ENCODE results near the gene SPRY2.

The SPRY2 gene

GRCh38 chr13:80342471-80343371 lies 1.8 kb upstream of the SPRY2 start:
- H3K4me1 ChIP-seq (ENCODE audit: insufficient read depth, low read length, poor library complexity, severe bottlenecking) = peaks cover 22% of the 10 kb centered on the region
- H3F3A ChIP-seq (ENCODE audit: low read depth) = no peaks in the 10 kb centered on the region
- no peaks in the 10 kb centered on the region for H3K36me3 ChIP-seq (ENCODE audit: insufficient read depth, low read length)
- TF ChIP-seq EZH2phosphoT487 (IDR thresholded peaks at IDR 0.05; ENCODE audit: borderline replicate concordance) = no peak
- TF ChIP-seq, protein P1, sequence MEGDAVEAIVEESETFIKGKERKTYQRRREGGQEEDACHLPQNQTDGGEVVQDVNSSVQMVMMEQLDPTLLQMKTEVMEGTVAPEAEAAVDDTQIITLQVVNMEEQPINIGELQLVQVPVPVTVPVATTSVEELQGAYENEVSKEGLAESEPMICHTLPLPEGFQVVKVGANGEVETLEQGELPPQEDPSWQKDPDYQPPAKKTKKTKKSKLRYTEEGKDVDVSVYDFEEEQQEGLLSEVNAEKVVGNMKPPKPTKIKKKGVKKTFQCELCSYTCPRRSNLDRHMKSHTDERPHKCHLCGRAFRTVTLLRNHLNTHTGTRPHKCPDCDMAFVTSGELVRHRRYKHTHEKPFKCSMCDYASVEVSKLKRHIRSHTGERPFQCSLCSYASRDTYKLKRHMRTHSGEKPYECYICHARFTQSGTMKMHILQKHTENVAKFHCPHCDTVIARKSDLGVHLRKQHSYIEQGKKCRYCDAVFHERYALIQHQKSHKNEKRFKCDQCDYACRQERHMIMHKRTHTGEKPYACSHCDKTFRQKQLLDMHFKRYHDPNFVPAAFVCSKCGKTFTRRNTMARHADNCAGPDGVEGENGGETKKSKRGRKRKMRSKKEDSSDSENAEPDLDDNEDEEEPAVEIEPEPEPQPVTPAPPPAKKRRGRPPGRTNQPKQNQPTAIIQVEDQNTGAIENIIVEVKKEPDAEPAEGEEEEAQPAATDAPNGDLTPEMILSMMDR (conservative IDR thresholded peaks at IDR 0.05; ENCODE audit: low read length) = peak; percentile 77
- no peaks in the 10 kb centered on the region for H3K9me3 ChIP-seq (ENCODE audit: insufficient read depth, low read depth, low read length)
- peaks cover 30% of the 10 kb centered on the region for H3K79me2 ChIP-seq (ENCODE audit: insufficient read depth, low read length)
- no peaks in the 10 kb centered on the region for H3K27me3 ChIP-seq (ENCODE audit: insufficient read depth, low read length, poor library complexity, severe bottlenecking)
- peak overlapping the region; percentile 87 for H3K4me2 ChIP-seq (ENCODE audit: low read depth, low read length, poor library complexity, severe bottlenecking)
- peak overlapping the region; percentile 88 for H3K9ac ChIP-seq (ENCODE audit: low read depth, low read length, poor library complexity, severe bottlenecking)
- peak overlapping the region; percentile 90 for H3K4me3 ChIP-seq (ENCODE audit: low read length, poor library complexity, severe bottlenecking)
- no peaks in the 10 kb centered on the region for H3K9me2 ChIP-seq (replicated peaks; ENCODE audit: low read depth, low read length)
- peaks cover 22% of the 10 kb centered on the region for H4K20me1 ChIP-seq (ENCODE audit: insufficient read depth, low read length, poor library complexity, severe bottlenecking)
- peak overlapping the region; percentile 91 for H2AFZ ChIP-seq (ENCODE audit: low read length)

- H3K4me2 ChIP-seq (ENCODE audit: low read depth, low read length, poor library complexity, severe bottlenecking) = peak overlapping the region; percentile 87
- peaks cover 31% of the 10 kb centered on the region for H4K20me1 ChIP-seq (ENCODE audit: insufficient read depth, low read length, poor library complexity, severe bottlenecking)
- H3K79me2 ChIP-seq (ENCODE audit: insufficient read depth, low read length) = peaks cover 39% of the 10 kb centered on the region
- no peaks in the 10 kb centered on the region for H3K27me3 ChIP-seq (ENCODE audit: insufficient read depth, low read length, poor library complexity, severe bottlenecking)
- H2AFZ ChIP-seq (ENCODE audit: low read length) = peak overlapping the region; percentile 91
- H3K9me3 ChIP-seq (ENCODE audit: insufficient read depth, low read depth, low read length) = no peaks in the 10 kb centered on the region
- TF ChIP-seq, protein P1 (conservative IDR thresholded peaks at IDR 0.05; ENCODE audit: low read length) = no peak
- no peak for TF ChIP-seq EZH2phosphoT487 (IDR thresholded peaks at IDR 0.05; ENCODE audit: borderline replicate concordance)
- H3F3A ChIP-seq (ENCODE audit: low read depth) = no peaks in the 10 kb centered on the region
- peak overlapping the region; percentile 90 for H3K4me3 ChIP-seq (ENCODE audit: low read length, poor library complexity, severe bottlenecking)
- H3K4me1 ChIP-seq (ENCODE audit: insufficient read depth, low read length, poor library complexity, severe bottlenecking) = peaks cover 31% of the 10 kb centered on the region
- no peaks in the 10 kb centered on the region for H3K9me2 ChIP-seq (replicated peaks; ENCODE audit: low read depth, low read length)
- H3K36me3 ChIP-seq (ENCODE audit: insufficient read depth, low read length) = peaks cover 4% of the 10 kb centered on the region; the same call in 1 of the 2 replicates
- H3K9ac ChIP-seq (ENCODE audit: low read depth, low read length, poor library complexity, severe bottlenecking) = peak overlapping the region; percentile 88
Measured at GRCh38 chr13:80341756-80342370, 937 bp upstream of the SPRY2 start.

DNA sequence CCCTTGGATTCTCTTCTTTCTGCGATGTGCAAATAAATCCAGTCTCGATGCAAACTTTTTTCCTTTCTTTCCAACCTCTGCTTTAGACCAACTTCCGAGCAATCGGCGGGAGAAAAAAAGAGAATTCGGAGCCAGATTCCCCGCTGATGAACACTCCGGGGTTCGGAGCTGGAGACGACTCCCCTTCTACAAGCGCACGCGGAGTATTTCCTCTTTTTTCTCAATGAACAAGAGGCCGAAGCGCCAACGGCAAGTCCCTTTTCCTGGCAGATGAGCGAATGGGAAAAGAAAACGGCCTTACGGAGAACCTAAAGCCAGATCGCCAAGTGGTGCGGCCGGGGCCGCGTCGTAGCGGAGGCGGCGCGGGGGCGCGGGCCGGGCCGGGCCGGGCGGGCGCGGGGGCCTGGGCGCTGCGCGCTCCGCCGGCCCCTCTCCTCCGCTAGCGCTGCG lies 250 bp downstream of the SPRY2 start:
- Histone ChIP-seq H3F3A (ENCODE audit: low read depth) (no peaks in the 10 kb centered on the region), H4K20me1 (ENCODE audit: insufficient read depth, low read length, poor library complexity, severe bottlenecking) (peaks cover 39% of the 10 kb centered on the region)

More for the DNA sequence above, 250 bp downstream of the SPRY2 start:
- Histone ChIP-seq H3K9me3 (ENCODE audit: insufficient read depth, low read depth, low read length) (no peaks in the 10 kb centered on the region), H3K4me3 (ENCODE audit: low read length, poor library complexity, severe bottlenecking) (peak overlapping the region; percentile 90), H3K4me1 (ENCODE audit: insufficient read depth, low read length, poor library complexity, severe bottlenecking) (peaks cover 39% of the 10 kb centered on the region), H3K27me3 (ENCODE audit: insufficient read depth, low read length, poor library complexity, severe bottlenecking) (no peaks in the 10 kb centered on the region), H2AFZ (ENCODE audit: low read length) (peak overlapping the region; percentile 68), H3K36me3 (ENCODE audit: insufficient read depth, low read length) (peaks cover 11% of the 10 kb centered on the region; the same call in 1 of the 2 replicates), H3K79me2 (ENCODE audit: insufficient read depth, low read length) (peaks cover 49% of the 10 kb centered on the region), H3K9ac (ENCODE audit: low read depth, low read length, poor library complexity, severe bottlenecking) (peak overlapping the region; percentile 88), H3K9me2 (replicated peaks; ENCODE audit: low read depth, low read length) (no peaks in the 10 kb centered on the region), H3K4me2 (ENCODE audit: low read depth, low read length, poor library complexity, severe bottlenecking) (peak overlapping the region; percentile 83)
- TF ChIP-seq, protein P1 (conservative IDR thresholded peaks at IDR 0.05; ENCODE audit: low read length) = no peak
- TF ChIP-seq EZH2phosphoT487 (IDR thresholded peaks at IDR 0.05; ENCODE audit: borderline replicate concordance) = no peak

Data from Loucy (cell line).